Measurements from ENCODE around the gene BCAR1. TPM values are rescaled to one million over a fixed set of nuclear protein-coding genes. Genes with fewer than 3 reads are reported as not detected.

Gene BCAR1
- total and polyA plus RNA-seq, 8 donors = 39.6 to 73.6 (median 52.8) TPM

DNA sequence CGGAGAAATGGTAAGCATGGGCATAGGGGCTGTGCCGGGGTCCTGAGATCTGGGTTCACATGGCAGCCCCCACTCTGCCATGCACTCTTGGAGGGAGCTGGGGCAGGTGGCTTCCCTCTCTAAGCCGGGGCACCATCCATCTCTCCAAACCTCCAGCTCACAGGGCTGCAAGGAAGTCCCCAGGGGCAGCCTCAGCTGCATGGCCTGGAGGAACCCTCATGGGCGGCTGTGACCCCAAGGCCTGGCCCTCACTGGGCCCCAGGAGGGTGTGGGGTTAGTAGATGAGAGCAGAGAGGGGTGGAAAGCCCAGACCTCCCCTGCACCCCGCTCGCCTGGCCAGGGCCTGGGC, 47.0 kb downstream of the BCAR1 start:
- Histone ChIP-seq H3K9me3 (no peaks in the 10 kb centered on the region), H3K27me3 (peaks cover 0 to 9% of the 10 kb centered on the region in 2 donors), H3K36me3 (no peaks in the 10 kb centered on the region), H3K4me1 (no peaks in the 10 kb centered on the region), H3K27ac (no peak overlapping the region), H3K4me3 (no peak overlapping the region)
- TF ChIP-seq, protein P1, sequence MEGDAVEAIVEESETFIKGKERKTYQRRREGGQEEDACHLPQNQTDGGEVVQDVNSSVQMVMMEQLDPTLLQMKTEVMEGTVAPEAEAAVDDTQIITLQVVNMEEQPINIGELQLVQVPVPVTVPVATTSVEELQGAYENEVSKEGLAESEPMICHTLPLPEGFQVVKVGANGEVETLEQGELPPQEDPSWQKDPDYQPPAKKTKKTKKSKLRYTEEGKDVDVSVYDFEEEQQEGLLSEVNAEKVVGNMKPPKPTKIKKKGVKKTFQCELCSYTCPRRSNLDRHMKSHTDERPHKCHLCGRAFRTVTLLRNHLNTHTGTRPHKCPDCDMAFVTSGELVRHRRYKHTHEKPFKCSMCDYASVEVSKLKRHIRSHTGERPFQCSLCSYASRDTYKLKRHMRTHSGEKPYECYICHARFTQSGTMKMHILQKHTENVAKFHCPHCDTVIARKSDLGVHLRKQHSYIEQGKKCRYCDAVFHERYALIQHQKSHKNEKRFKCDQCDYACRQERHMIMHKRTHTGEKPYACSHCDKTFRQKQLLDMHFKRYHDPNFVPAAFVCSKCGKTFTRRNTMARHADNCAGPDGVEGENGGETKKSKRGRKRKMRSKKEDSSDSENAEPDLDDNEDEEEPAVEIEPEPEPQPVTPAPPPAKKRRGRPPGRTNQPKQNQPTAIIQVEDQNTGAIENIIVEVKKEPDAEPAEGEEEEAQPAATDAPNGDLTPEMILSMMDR (IDR thresholded peaks at IDR 0.05) = no peak
- DNase-seq (peak in 2 of 4 donors; percentile 23 to 25), ATAC-seq (no peak)
- intact Hi-C loops (cut with DNase I) = no loop called here

DNA sequence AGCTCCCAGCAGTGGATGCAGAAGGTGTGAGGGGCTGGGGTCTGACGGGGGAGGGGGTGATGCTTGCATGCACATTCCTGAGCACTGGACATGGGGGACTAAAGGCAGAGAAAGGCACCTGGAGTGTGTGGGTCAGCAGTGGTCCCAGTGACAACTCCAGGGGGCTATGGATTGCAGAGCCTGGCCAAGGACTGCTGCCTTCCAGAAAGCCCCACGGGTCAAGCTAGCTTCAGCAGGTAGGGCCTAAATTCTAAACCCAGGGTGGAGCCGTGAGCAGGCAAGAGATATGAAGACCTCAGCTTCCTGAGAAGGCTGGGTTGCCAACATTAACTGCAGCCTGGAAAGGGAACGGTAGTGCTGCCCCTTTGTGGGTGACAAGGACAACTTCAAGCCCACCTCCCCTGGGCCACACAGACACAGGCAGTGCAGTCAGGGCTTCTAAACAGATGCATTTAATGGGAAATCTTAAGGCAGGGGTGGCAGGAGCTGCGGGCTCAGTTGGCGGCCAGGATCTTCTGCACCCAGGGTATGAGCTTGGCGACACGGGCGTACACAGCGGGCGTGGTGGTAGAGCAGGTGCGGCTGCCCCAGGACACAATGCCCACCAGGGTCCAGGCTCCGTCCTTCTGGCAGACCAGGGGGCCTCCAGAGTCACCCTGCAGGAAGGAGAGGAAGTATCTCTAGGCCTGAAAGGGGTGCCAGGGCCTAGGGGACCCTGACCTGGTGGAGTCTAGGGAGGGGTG, 47.6 kb downstream of the BCAR1 start:
- H3K9me3 ChIP-seq = no peaks in the 10 kb centered on the region
- DNase-seq (peak in 2 of 4 donors; percentile 22 to 51), ATAC-seq (no peak)
- intact Hi-C loops (cut with DNase I) = no loop called here
- H3K27me3 ChIP-seq = peaks cover 0 to 11% of the 10 kb centered on the region in 2 donors
- H3K36me3 ChIP-seq = no peaks in the 10 kb centered on the region
- H3K4me3 ChIP-seq = no peak overlapping the region
- no peaks in the 10 kb centered on the region for H3K4me1 ChIP-seq
- TF ChIP-seq, protein P1 (IDR thresholded peaks at IDR 0.05) = no peak
- H3K27ac ChIP-seq = no peak overlapping the region

DNA sequence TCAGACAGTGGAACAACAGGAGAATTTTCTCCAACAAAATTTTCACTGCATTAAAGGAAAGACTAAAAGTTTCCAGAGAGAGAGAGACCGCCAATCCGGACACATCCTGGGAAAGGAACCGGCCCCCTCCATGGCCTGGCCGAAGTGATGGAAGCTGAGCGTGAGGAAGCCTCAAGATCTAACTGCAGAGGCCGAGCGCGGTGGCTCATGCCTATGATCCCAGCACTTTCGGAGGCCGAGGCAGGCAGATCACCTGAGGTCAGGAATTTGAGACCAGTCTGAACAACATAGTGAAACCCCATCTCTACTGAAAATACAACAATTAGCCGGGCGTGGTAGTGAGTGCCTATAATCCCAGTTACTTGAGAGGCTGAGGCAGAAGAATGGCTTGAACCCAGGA, 48.3 kb downstream of the BCAR1 start:
- H3K4me3 ChIP-seq = no peak overlapping the region
- ATAC-seq (no peak), DNase-seq (peak in 2 of 4 donors; percentile 27 to 65)
- no peaks in the 10 kb centered on the region for H3K36me3 ChIP-seq
- intact Hi-C loops (cut with DNase I) = no loop called here
- TF ChIP-seq, protein P1 (IDR thresholded peaks at IDR 0.05) = no peak
- H3K9me3 ChIP-seq = no peaks in the 10 kb centered on the region
- H3K27me3 ChIP-seq = peaks cover 0 to 18% of the 10 kb centered on the region in 2 donors
- no peak overlapping the region for H3K27ac ChIP-seq
- no peaks in the 10 kb centered on the region for H3K4me1 ChIP-seq

DNA sequence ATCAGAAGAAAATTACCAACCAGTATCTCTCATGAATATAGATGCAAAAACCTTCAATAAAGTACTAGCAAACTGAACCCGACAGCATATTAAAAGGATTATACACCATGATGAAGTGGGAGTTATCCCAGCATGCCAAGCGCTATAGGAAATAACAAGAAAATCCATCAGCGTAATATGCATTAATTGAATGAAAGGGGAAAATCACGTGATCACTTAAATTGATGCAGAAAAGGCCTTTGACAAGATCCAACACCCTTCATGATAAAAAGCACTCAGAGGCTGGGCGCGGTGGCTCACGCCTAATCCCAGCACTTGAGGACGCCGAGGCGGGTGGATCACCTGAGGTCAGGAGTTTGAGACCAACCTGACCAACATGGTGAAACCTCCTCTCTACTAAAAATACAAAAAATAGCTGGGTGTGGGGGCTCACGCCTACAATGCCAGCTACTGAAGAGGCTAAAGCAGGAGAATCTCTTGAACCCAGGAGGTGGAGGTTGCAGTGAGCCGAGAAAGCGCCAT, 49.3 kb downstream of the BCAR1 start:
- peak in 2 of 4 donors; percentile 15 to 56 for DNase-seq
- no peak for ATAC-seq
- Histone ChIP-seq H3K27me3 (peaks cover 0 to 28% of the 10 kb centered on the region in 2 donors), H3K9me3 (no peaks in the 10 kb centered on the region), H3K36me3 (no peaks in the 10 kb centered on the region), H3K27ac (no peak overlapping the region), H3K4me1 (no peaks in the 10 kb centered on the region), H3K4me3 (no peak overlapping the region)
- TF ChIP-seq, protein P1 (IDR thresholded peaks at IDR 0.05) = no peak
- intact Hi-C loops (cut with DNase I) = no loop called here

DNA sequence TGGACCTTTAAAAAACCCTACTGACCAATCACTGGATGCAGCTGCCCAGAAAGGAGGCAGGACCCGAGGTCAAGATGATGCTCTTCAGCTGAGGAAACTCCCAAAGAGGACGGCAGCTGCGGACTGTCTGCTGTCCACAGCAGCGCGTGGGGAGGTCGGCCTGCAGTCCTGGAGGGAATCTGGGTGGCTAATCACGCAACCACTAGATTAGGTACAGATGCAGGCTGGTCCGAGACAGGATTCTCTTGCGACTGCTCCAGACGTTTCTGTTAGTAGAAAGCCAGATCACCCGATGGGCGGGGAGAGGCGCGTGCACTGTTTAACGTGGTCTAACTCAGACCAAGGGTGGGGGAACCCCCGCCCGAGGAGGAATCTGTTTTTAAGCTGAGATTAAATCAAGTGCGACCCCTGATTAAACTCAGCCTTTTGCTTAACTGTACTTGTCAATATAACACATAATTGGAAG, 53.3 kb downstream of the BCAR1 start:
- TF ChIP-seq, protein P1 (IDR thresholded peaks at IDR 0.05) = no peak
- H3K4me3 ChIP-seq = no peak overlapping the region
- no peaks in the 10 kb centered on the region for H3K36me3 ChIP-seq
- H3K27ac ChIP-seq = no peak overlapping the region
- H3K9me3 ChIP-seq = no peaks in the 10 kb centered on the region
- ATAC-seq (no peak), DNase-seq (peak in 3 of 4 donors; percentile 21 to 41 (median 27))
- H3K4me1 ChIP-seq = no peaks in the 10 kb centered on the region
- H3K27me3 ChIP-seq = peaks cover 0 to 43% of the 10 kb centered on the region in 2 donors
- intact Hi-C loops (cut with DNase I) = no loop called here

Measured in left lung (tissue), 10 donors.